ENCODE measurements around the gene ALDH1A3.

- TF ChIP-seq EZH2 (IDR thresholded peaks at IDR 0.05) = no peak
- TF ChIP-seq POLR2AphosphoS5 (IDR thresholded peaks at IDR 0.05; ENCODE audit: borderline replicate concordance, low read depth, low read length) = no peak
- TF ChIP-seq FOXP2 (optimal IDR thresholded peaks at IDR 0.05; ENCODE audit: control extremely low read depth, extremely low read length, insufficient read depth) = no peak
Measured at GRCh38 chr15:100947760-100948429, 68.3 kb downstream of the ALDH1A3 start.
